Measurements from ENCODE around the gene FGF8. TPM values are rescaled to one million over a fixed set of nuclear protein-coding genes. Genes with fewer than 3 reads are reported as not detected.

Gene FGF8
- total and polyA plus RNA-seq, 2 of the 13 experiments (the other 11 are each of a cell fraction or from before 2014, with no cell fraction given): not detected

- intact Hi-C loops (cut with micrococcal nuclease; ENCODE audit: unreplicated experiment): no loop called here
- 36% methylated on average over 5 of the region's 6 CpGs for WGBS (ENCODE audit: low lambda C conversion rate)
- Histone ChIP-seq H3K4me2 (ENCODE audit: low read depth, low read length) (no peak overlapping the region), H3K36me3 (replicated peaks in 1 of 2; ENCODE audit: control insufficient read depth in 1 of 2, insufficient read depth in 2 of 2, low read length in 2 of 2) (no peaks in the 10 kb centered on the region), H3K27me3 (ENCODE audit: control insufficient read depth in 1 of 2, insufficient read depth in 2 of 2, low read length in 2 of 2) (peaks cover 22 to 73% of the 10 kb centered on the region in 2 experiments), H2AFZ (ENCODE audit: low read length) (no peak overlapping the region), H3K9ac (ENCODE audit: insufficient read depth, low read depth, low read length) (no peak overlapping the region), H3K27ac (ENCODE audit: extremely low read length, insufficient read depth, low read length) (no peak overlapping the region), H3K4me1 (ENCODE audit: insufficient read depth, low read length) (peaks cover under 1% of the 10 kb centered on the region; the same call in 1 of the 2 replicates), H3K79me2 (ENCODE audit: insufficient read depth, low read length) (no peaks in the 10 kb centered on the region), H3K4me3 (replicated peaks in 1 of 3; ENCODE audit: insufficient read depth in 1 of 3, low read depth in 2 of 3, low read length in 3 of 3) (no peak overlapping the region), H3K9me3 (ENCODE audit: low read length) (no peaks in the 10 kb centered on the region), H4K20me1 (ENCODE audit: insufficient read depth, low read length) (no peaks in the 10 kb centered on the region)
- BruUV-seq (replicated peaks): no TSS peak
- no peak for TF ChIP-seq TARDBP (CRISPR knock-in tag; IDR thresholded peaks at IDR 0.05)
- TF ChIP-seq ZSCAN25 (CRISPR knock-in tag; IDR thresholded peaks at IDR 0.05): no peak
- no peak for TF ChIP-seq JARID2 (CRISPR knock-in tag; IDR thresholded peaks at IDR 0.05; ENCODE audit: insufficient replicate concordance)
- ChIA-PET POLR2A (no interaction called here), CTCF (ENCODE audit: low intra/inter-chr PET ratio, low total read pairs) (no interaction called here)
- FAIRE-seq (no peak), DNase-seq (ENCODE audit: low spot score) (no peak), ATAC-seq (no peak)
- in situ Hi-C loops (cut with HindIII; ENCODE audit: extremely low pct_ligation_motif_present, low pct_unique_long_range_greater_than_20kb): no loop called here
Observed at GRCh38 chr10:101772017-101772894, 3.7 kb downstream of the FGF8 start.

DNA sequence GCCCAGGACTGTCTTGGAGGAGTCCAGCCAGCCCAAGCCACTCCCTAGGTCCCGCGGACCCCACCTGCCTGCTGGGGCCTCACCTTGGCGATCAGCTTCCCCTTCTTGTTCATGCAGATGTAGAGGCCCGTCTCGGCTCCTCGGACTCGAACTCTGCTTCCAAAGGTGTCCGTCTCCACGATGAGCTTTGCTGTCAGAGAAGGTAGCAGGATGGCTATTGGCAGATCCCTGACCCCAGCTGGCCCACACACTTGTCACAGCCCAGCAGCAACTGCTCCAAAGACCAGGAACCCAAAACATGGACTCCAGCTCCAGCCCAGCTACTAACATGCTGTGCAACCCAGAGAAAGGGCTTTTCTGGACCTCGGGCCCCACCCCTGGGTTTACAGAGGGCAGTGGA, 4.5 kb downstream of the FGF8 start:
- no peak for ATAC-seq
- H4K20me1 ChIP-seq (ENCODE audit: insufficient read depth, low read length): no peaks in the 10 kb centered on the region
- no TSS peak for BruUV-seq (replicated peaks)
- CTCF ChIA-PET (ENCODE audit: low intra/inter-chr PET ratio, low total read pairs): no interaction called here
- no peak overlapping the region for H3K4me2 ChIP-seq (ENCODE audit: low read depth, low read length)
- POLR2A ChIA-PET: no interaction called here
- H3K27me3 ChIP-seq (ENCODE audit: control insufficient read depth in 1 of 2, insufficient read depth in 2 of 2, low read length in 2 of 2): peaks cover 22 to 77% of the 10 kb centered on the region in 2 experiments
- H3K27ac ChIP-seq (ENCODE audit: extremely low read length, insufficient read depth, low read length): no peak overlapping the region
- FAIRE-seq: no peak
- WGBS (ENCODE audit: low lambda C conversion rate): 51% methylated on average over 7 of the region's 10 CpGs
- DNase-seq (ENCODE audit: low spot score): no peak
- intact Hi-C loops (cut with micrococcal nuclease; ENCODE audit: unreplicated experiment): no loop called here
- no peaks in the 10 kb centered on the region for H3K36me3 ChIP-seq (replicated peaks in 1 of 2; ENCODE audit: control insufficient read depth in 1 of 2, insufficient read depth in 2 of 2, low read length in 2 of 2)
- H3K9me3 ChIP-seq (ENCODE audit: low read length): no peaks in the 10 kb centered on the region
- H3K9ac ChIP-seq (ENCODE audit: insufficient read depth, low read depth, low read length): no peak overlapping the region
- no peak overlapping the region for H2AFZ ChIP-seq (ENCODE audit: low read length)
- no peaks in the 10 kb centered on the region for H3K79me2 ChIP-seq (ENCODE audit: insufficient read depth, low read length)
- no peak overlapping the region for H3K4me3 ChIP-seq (replicated peaks in 1 of 3; ENCODE audit: insufficient read depth in 1 of 3, low read depth in 2 of 3, low read length in 3 of 3)
- in situ Hi-C loops (cut with HindIII; ENCODE audit: extremely low pct_ligation_motif_present, low pct_unique_long_range_greater_than_20kb): no loop called here
- H3K4me1 ChIP-seq (ENCODE audit: insufficient read depth, low read length): no peaks in the 10 kb centered on the region
- no peak for TF ChIP-seq ZNF614 (CRISPR knock-in tag; IDR thresholded peaks at IDR 0.05; ENCODE audit: borderline replicate concordance)
- no peak for TF ChIP-seq IKZF1 (IDR thresholded peaks at IDR 0.05)
- TF ChIP-seq SMC3 (IDR thresholded peaks at IDR 0.05; ENCODE audit: low read length): no peak
- no peak for TF ChIP-seq U2AF1 (optimal IDR thresholded peaks at IDR 0.05; ENCODE audit: low read depth, low read length)
- TF ChIP-seq RBM39 (IDR thresholded peaks at IDR 0.05; ENCODE audit: low read depth, low read length, poor library complexity, severe bottlenecking): no peak
- TF ChIP-seq, protein P1, sequence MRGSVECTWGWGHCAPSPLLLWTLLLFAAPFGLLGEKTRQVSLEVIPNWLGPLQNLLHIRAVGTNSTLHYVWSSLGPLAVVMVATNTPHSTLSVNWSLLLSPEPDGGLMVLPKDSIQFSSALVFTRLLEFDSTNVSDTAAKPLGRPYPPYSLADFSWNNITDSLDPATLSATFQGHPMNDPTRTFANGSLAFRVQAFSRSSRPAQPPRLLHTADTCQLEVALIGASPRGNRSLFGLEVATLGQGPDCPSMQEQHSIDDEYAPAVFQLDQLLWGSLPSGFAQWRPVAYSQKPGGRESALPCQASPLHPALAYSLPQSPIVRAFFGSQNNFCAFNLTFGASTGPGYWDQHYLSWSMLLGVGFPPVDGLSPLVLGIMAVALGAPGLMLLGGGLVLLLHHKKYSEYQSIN (CRISPR knock-in tag; IDR thresholded peaks at IDR 0.05; ENCODE audit: borderline replicate concordance): no peak
- no peak for TF ChIP-seq MTERF4 (CRISPR knock-in tag; IDR thresholded peaks at IDR 0.05)
- TF ChIP-seq ZNF773 (CRISPR knock-in tag; IDR thresholded peaks at IDR 0.05; ENCODE audit: borderline replicate concordance): no peak
- TF ChIP-seq RORA (CRISPR knock-in tag; IDR thresholded peaks at IDR 0.05): no peak
- no peak for TF ChIP-seq KMT2A (CRISPR knock-in tag; IDR thresholded peaks at IDR 0.05)
- no peak for TF ChIP-seq XRCC5 (optimal IDR thresholded peaks at IDR 0.05; ENCODE audit: low read length)
